Body of pancreas (tissue), 4 donors: ENCODE measurements around the gene ZNF543. TPM values are rescaled to one million over a fixed set of nuclear protein-coding genes. Genes with fewer than 3 reads are reported as not detected.
"Not testable (repeated sequence)": the region's sequence is repeated elsewhere in the genome, so short reads cannot be mapped to it uniquely, and the experiment has no call there.

Source experiments
- ATAC-seq: fragments of 150-250 bp; one replicate; pipeline ENCODE4 v1.9.1; 2016
- DNase-seq, 4 donors: peaks; one replicate each; pipeline ENCODE4 v3.0.0-alpha.2; 2019
- H3K27ac ChIP-seq, 4 donors: fragments of 200-600 bp; sonication (generic); 1 replicate in 3 of 4; 2 replicates in 1 of 4; pipeline versions ENCODE4 v1.5.1 to v1.6.1; 2016 to 2019; ENCODE audit warnings: mild to moderate bottlenecking in 1 of 4, mixed read lengths in 1 of 4, moderate library complexity in 1 of 4
- H3K27me3 ChIP-seq, 2 donors: fragments of 200-600 bp; sonication (generic); one replicate each; pipeline ENCODE4 v1.6.0; 2016; ENCODE audit warnings: mild to moderate bottlenecking in 1 of 2
- H3K36me3 ChIP-seq, 2 donors: fragments of 200-600 bp; sonication (generic); replicated peaks in 1 of 2; 2 replicates each; pipeline ENCODE4 v1.5.1; 2016; ENCODE audit warnings: low read depth in 2 of 2; ENCODE audit not compliant: insufficient read depth in 1 of 2
- H3K4me1 ChIP-seq: fragments of 200-600 bp; sonication (generic); one replicate; pipeline ENCODE4 v1.6.0; 2016
- H3K4me3 ChIP-seq, 2 donors: fragments of 200-600 bp; sonication (generic); 1 replicate in 1 of 2; 2 replicates in 1 of 2; pipeline ENCODE4 v1.5.1; 2016 to 2019
- H3K9me3 ChIP-seq, 3 donors: fragments of 200-600 bp; sonication (generic); 1 replicate in 2 of 3; 2 replicates in 1 of 3; pipeline ENCODE4 v1.5.1; 2016
- POLR2A ChIP-seq, 3 donors: fragments of 450-650 bp; IDR thresholded peaks; one replicate each; pipeline ENCODE4 v1.6.1; 2016; ENCODE audit warnings: antibody characterized with exemption in 3 of 3, mild to moderate bottlenecking in 2 of 3
- WGBS, 2 donors: methylation state at CpG; one replicate each; pipeline ENCODE4 v1.1.5; 2017; 5-methylcytosine and 5-hydroxymethylcytosine counted together
- intact Hi-C: fragments of 100-400 bp; cut with DNase I; formaldehyde crosslinking; loops from one replicate; pipeline ENCODE4 v1.15.1; 2023
- total RNA-seq, 2 donors: library from RNA; depleted of rRNA; stranded (reverse); fragments of >200 nt; gene quantifications; one replicate each; pipeline ENCODE4 v1.1.0, GENCODE V29; 2016
- TF ChIP-seq, protein P1 (sequence below), 7 experiments: fragments of 450-650 bp in 4 of 7; fragments of 200-600 bp in 3 of 7; sonication (generic) in 3 of 7; IDR thresholded peaks; one replicate each; pipeline ENCODE4 v1.5.1; 2016 to 2019; ENCODE audit warnings: antibody characterized with exemption in 7 of 7

The ZNF543 gene
- total RNA-seq, 2 donors from 2014 or later = 0.33 to 3.9 TPM

DNA sequence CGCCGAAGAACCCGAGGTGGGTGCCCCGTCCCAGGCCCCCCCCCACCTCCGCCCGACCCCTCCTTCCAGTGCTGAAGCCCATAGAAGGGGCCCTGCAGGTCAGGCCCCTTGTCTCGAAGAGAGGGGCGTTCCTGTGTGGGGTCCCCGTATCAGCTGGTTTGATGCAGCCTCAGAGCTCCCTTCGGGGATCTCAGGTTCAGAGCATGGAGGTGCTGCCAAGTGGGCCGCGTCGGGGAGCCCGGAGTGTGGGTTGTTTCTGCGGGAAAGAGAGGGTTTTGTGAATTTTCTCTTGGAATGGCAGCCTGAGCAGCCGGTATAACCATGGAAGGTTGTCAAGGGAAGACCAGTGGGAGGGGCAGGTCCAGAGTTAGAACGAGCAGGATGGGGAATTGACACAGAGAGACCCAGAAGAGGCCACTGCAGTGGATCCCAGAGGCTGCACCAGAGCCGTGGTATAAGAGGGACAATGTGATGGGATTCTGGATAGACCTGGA lies 43.5 kb downstream of the ZNF543 start:
- peak overlapping the region; percentile 31 to 63 for H3K4me3 ChIP-seq
- WGBS, 2 donors = 1 to 3% methylated on average over 10 to 18 of the region's 18 CpGs
- peaks cover 12% of the 10 kb centered on the region for H3K4me1 ChIP-seq
- TF ChIP-seq POLR2A (IDR thresholded peaks at IDR 0.05) = no peak
- TF ChIP-seq, protein P1, sequence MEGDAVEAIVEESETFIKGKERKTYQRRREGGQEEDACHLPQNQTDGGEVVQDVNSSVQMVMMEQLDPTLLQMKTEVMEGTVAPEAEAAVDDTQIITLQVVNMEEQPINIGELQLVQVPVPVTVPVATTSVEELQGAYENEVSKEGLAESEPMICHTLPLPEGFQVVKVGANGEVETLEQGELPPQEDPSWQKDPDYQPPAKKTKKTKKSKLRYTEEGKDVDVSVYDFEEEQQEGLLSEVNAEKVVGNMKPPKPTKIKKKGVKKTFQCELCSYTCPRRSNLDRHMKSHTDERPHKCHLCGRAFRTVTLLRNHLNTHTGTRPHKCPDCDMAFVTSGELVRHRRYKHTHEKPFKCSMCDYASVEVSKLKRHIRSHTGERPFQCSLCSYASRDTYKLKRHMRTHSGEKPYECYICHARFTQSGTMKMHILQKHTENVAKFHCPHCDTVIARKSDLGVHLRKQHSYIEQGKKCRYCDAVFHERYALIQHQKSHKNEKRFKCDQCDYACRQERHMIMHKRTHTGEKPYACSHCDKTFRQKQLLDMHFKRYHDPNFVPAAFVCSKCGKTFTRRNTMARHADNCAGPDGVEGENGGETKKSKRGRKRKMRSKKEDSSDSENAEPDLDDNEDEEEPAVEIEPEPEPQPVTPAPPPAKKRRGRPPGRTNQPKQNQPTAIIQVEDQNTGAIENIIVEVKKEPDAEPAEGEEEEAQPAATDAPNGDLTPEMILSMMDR (IDR thresholded peaks at IDR 0.05) = no peak
- ATAC-seq (no peak), DNase-seq (no peak)
- H3K36me3 ChIP-seq = no peaks in the 10 kb centered on the region
- H3K9me3 ChIP-seq = peaks cover 0 to 12% (median 0%) of the 10 kb centered on the region in 3 donors
- intact Hi-C loops = no loop called here
- peak overlapping the region; percentile 71 to 86 (median 78) for H3K27ac ChIP-seq
- no peaks in the 10 kb centered on the region for H3K27me3 ChIP-seq

DNA sequence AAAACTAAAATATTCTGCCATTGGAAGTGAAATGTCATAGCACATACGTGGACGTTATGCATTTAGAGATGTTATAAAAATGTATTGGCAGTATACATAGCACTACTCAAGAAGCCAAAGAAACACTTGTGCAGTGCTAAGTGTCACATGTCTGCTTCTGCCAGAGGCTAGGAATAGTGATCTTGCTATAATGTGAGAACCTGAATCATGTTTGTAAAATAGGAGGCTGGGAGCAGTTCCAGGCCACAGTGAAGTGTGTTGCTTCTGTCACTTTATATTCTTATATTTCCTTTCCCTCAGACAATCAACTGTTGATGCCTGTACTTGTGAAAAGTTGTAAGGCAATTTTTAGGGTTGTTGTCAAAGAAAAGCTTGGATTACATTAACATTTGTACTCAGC lies 46.5 kb downstream of the ZNF543 start:
- H3K27ac ChIP-seq = no peak overlapping the region
- peaks cover 0 to 6% (median 0%) of the 10 kb centered on the region in 3 donors for H3K9me3 ChIP-seq
- DNase-seq = no peak
- H3K4me1 ChIP-seq = peaks cover 12% of the 10 kb centered on the region
- no peak overlapping the region for H3K4me3 ChIP-seq
- no peak for ATAC-seq
- no peaks in the 10 kb centered on the region for H3K36me3 ChIP-seq
- no peaks in the 10 kb centered on the region for H3K27me3 ChIP-seq
- TF ChIP-seq POLR2A (IDR thresholded peaks at IDR 0.05) = no peak
- TF ChIP-seq, protein P1 (IDR thresholded peaks at IDR 0.05) = no peak
- intact Hi-C loops = no loop called here
- WGBS, 2 donors = 91 to 97% methylated on average over 2 of the region's 2 CpGs

DNA sequence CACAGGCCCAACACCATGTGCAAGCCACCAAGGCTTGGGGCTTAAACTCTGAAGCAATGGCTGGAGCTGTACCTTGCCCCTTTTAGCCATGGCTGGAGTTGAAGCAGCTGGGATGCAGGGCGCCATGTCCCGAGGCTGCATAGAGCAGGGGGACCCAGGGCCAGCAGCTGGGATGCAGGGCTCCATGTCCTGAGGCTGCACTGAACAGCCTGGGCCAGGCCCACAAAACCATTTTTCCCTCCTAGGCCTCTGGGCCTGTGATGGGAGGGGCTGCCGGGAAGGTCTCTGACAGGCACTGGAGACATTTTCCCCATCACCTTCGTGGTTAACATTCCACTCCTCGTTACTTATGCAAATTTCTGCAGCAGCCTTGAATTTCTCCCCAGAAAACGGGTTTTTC lies 53.9 kb downstream of the ZNF543 start:
- no peak for ATAC-seq
- Histone ChIP-seq H3K9me3 (peaks cover 0 to 20% (median 0%) of the 10 kb centered on the region in 3 donors), H3K27ac (no peak overlapping the region), H3K4me1 (no peaks in the 10 kb centered on the region), H3K27me3 (no peaks in the 10 kb centered on the region), H3K36me3 (peaks cover 0 to 4% of the 10 kb centered on the region in 2 donors), H3K4me3 (no peak overlapping the region)
- 88 to 96% methylated on average over 4 to 6 of the region's 6 CpGs for WGBS, 2 donors
- TF ChIP-seq POLR2A (IDR thresholded peaks at IDR 0.05) = no peak
- TF ChIP-seq, protein P1 (IDR thresholded peaks at IDR 0.05) = no peak
- DNase-seq = no peak
- intact Hi-C loops = no loop called here

DNA sequence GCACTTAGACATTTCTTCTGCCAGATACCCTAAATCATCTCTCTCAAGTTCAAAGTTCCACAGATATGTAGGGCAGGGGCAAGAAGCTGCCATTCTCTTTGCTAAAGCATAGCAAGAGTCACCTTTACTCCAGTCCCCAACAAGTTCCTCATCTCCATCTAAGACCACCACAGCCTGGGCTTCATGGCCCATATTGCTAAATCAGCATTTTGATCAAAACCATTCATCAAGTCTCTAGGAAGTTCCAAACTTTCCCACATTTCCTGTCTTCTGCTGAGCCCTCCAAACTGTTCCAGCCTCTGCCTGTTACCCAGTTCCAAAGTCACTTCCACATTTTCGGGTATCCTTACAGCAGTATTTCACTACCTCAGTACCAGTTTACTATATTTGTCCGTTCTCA lies 54.4 kb downstream of the ZNF543 start:
- H3K36me3 ChIP-seq, H3K4me3 ChIP-seq, H3K4me1 ChIP-seq, ATAC-seq, intact Hi-C loops, H3K27ac ChIP-seq, DNase-seq, H3K27me3 ChIP-seq: not testable (repeated sequence)
- WGBS, 2 donors = 93 to 98% methylated on average over 2 of the region's 2 CpGs
- peaks cover 0 to 20% (median 0%) of the 10 kb centered on the region in 3 donors for H3K9me3 ChIP-seq

DNA sequence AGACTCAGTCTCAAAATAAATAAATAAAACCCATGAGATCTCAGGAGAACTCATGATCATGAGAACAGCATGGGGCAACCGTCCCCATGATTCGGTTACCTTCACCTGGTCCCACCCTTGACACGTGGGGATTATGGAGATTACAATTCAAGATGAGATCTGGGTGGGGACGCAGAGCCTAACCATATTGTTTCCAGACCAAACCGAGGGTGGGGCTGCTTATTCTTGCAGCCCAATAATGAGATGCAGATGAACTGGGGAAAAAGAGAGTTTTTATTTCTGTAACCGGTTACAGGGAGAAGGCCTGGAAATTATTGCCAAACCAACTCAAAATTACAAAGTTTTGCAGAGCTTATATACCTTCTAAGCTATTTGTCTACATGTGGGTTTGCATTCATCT lies 55.9 kb downstream of the ZNF543 start:
- ATAC-seq (no peak), DNase-seq (no peak)
- Histone ChIP-seq H3K4me1 (no peaks in the 10 kb centered on the region), H3K9me3 (peaks cover 0 to 20% (median 0%) of the 10 kb centered on the region in 3 donors), H3K36me3 (peaks cover 0 to 4% of the 10 kb centered on the region in 2 donors), H3K27me3 (no peaks in the 10 kb centered on the region), H3K4me3 (no peak overlapping the region), H3K27ac (no peak overlapping the region)
- TF ChIP-seq, protein P1 (IDR thresholded peaks at IDR 0.05) = no peak
- no peak for TF ChIP-seq POLR2A (IDR thresholded peaks at IDR 0.05)
- 88 to 93% methylated on average over 6 of the region's 6 CpGs for WGBS, 2 donors
- intact Hi-C loops = no loop called here
